ENCODE data around the gene ID2. TPM values are rescaled to one million over a fixed set of nuclear protein-coding genes. Genes with fewer than 3 reads are reported as not detected.

Gene ID2
- total RNA-seq, 1 experiment from 2014 or later = 112 TPM

DNA sequence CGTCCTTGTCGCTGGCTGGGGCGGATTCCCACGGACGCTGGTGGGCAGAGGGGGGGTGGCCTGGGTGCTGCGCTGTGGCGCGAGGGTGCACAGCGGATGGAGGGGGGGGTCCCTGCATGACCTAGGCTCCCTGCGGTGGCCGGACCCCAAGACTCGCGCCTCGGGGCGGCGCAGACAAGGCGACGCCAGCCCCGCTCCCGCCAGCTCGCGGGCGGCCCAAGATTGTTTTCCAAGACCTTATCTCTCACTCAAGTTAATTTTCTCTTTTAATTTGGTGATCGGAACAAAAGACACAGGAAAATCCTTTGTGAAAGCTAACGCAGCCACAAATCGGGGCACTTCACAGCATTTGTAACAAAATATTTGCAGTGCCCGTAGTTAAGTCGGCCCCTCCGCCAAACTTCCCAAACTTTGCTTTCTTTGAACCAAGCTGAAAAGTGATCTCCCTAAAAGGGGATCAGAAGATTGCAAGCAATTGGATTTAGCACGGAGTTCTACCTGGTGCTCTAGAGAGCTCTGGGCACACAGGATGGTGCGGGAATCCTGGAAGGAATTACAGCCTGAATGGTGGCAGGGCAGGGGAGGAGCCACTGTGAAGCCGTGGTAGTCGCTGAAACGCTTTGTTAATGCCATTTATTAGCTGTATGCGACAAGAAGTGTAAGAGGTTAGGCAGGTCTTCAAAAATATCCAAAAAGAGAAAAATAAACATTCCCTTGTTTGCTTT, 4.8 kb upstream of the ID2 start:
- ATAC-seq (no peak), DNase-seq (ENCODE audit: low read depth, low spot score) (no peak)
- ChIA-PET RAD21 (ENCODE audit: low non-redundant PET in 1 of 2, low total read pairs in 2 of 2, uncharacterized antibody in 2 of 2, unreplicated experiment in 2 of 2) (no interaction called here), CTCF (no interaction called here), POLR2A (no interaction called here)
- no peak overlapping the region for H2AFZ ChIP-seq (ENCODE audit: low read depth, low read length, poor library complexity, severe bottlenecking)
- H3K27me3 ChIP-seq (ENCODE audit: insufficient read depth, low read length) = no peaks in the 10 kb centered on the region
- BruUV-seq (replicated peaks) = no TSS peak
- H3K4me1 ChIP-seq (ENCODE audit: control insufficient read depth in 1 of 2, insufficient read depth in 2 of 2, low read length in 2 of 2) = peaks cover 17 to 40% of the 10 kb centered on the region in 2 experiments
- peak overlapping the region; percentile 87 for H3K4me2 ChIP-seq (ENCODE audit: low read length)
- no peaks in the 10 kb centered on the region for H3K36me3 ChIP-seq (ENCODE audit: control insufficient read depth in 1 of 2, insufficient read depth in 2 of 2, low read length in 2 of 2)
- H3K79me2 ChIP-seq (ENCODE audit: insufficient read depth, low read length) = peaks cover 2% of the 10 kb centered on the region
- H3K27ac ChIP-seq (ENCODE audit: low read depth, low read length) = peak overlapping the region; percentile 97
- peak overlapping the region; percentile 42 to 61 for H3K4me3 ChIP-seq (replicated peaks in 1 of 2; ENCODE audit: low read depth in 1 of 2, low read length in 2 of 2)
- no peaks in the 10 kb centered on the region for H4K20me1 ChIP-seq (ENCODE audit: insufficient read depth)
- intact Hi-C loops (cut with micrococcal nuclease) = no loop called here
- no peaks in the 10 kb centered on the region for H3K9me2 ChIP-seq (ENCODE audit: insufficient read depth)
- H3K9me3 ChIP-seq (ENCODE audit: control insufficient read depth in 1 of 2, insufficient read depth in 1 of 2, low read depth in 1 of 2, low read length in 2 of 2) = no peaks in the 10 kb centered on the region
- peak overlapping the region; percentile 75 for H3K9ac ChIP-seq (ENCODE audit: low read length)
- TF ChIP-seq, protein P1, sequence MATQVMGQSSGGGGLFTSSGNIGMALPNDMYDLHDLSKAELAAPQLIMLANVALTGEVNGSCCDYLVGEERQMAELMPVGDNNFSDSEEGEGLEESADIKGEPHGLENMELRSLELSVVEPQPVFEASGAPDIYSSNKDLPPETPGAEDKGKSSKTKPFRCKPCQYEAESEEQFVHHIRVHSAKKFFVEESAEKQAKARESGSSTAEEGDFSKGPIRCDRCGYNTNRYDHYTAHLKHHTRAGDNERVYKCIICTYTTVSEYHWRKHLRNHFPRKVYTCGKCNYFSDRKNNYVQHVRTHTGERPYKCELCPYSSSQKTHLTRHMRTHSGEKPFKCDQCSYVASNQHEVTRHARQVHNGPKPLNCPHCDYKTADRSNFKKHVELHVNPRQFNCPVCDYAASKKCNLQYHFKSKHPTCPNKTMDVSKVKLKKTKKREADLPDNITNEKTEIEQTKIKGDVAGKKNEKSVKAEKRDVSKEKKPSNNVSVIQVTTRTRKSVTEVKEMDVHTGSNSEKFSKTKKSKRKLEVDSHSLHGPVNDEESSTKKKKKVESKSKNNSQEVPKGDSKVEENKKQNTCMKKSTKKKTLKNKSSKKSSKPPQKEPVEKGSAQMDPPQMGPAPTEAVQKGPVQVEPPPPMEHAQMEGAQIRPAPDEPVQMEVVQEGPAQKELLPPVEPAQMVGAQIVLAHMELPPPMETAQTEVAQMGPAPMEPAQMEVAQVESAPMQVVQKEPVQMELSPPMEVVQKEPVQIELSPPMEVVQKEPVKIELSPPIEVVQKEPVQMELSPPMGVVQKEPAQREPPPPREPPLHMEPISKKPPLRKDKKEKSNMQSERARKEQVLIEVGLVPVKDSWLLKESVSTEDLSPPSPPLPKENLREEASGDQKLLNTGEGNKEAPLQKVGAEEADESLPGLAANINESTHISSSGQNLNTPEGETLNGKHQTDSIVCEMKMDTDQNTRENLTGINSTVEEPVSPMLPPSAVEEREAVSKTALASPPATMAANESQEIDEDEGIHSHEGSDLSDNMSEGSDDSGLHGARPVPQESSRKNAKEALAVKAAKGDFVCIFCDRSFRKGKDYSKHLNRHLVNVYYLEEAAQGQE (IDR thresholded peaks at IDR 0.05; ENCODE audit: low read depth) = no peak
- TF ChIP-seq, protein P2, sequence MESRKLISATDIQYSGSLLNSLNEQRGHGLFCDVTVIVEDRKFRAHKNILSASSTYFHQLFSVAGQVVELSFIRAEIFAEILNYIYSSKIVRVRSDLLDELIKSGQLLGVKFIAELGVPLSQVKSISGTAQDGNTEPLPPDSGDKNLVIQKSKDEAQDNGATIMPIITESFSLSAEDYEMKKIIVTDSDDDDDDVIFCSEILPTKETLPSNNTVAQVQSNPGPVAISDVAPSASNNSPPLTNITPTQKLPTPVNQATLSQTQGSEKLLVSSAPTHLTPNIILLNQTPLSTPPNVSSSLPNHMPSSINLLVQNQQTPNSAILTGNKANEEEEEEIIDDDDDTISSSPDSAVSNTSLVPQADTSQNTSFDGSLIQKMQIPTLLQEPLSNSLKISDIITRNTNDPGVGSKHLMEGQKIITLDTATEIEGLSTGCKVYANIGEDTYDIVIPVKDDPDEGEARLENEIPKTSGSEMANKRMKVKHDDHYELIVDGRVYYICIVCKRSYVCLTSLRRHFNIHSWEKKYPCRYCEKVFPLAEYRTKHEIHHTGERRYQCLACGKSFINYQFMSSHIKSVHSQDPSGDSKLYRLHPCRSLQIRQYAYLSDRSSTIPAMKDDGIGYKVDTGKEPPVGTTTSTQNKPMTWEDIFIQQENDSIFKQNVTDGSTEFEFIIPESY (IDR thresholded peaks at IDR 0.05; ENCODE audit: extremely low read depth, insufficient replicate concordance, low read length) = no peak
- TF ChIP-seq ELF1 (IDR thresholded peaks at IDR 0.05; ENCODE audit: borderline replicate concordance, low read depth) = no peak
- no peak for TF ChIP-seq SP1 (IDR thresholded peaks at IDR 0.05; ENCODE audit: low read depth)
- TF ChIP-seq ZNF274 (IDR thresholded peaks at IDR 0.05; ENCODE audit: low read depth, low read length) = no peak
- no peak for TF ChIP-seq TCF7L2 (IDR thresholded peaks at IDR 0.05; ENCODE audit: borderline replicate concordance, extremely low read depth, insufficient read depth, insufficient read length)
- TF ChIP-seq YY1 (IDR thresholded peaks at IDR 0.05; ENCODE audit: extremely low read depth, insufficient replicate concordance, low read depth, low read length) = no peak
- TF ChIP-seq CEBPB (IDR thresholded peaks at IDR 0.05; ENCODE audit: low read depth) = no peak
- no peak for TF ChIP-seq RAD21 (IDR thresholded peaks at IDR 0.05; ENCODE audit: low read depth)
- TF ChIP-seq, protein P3, sequence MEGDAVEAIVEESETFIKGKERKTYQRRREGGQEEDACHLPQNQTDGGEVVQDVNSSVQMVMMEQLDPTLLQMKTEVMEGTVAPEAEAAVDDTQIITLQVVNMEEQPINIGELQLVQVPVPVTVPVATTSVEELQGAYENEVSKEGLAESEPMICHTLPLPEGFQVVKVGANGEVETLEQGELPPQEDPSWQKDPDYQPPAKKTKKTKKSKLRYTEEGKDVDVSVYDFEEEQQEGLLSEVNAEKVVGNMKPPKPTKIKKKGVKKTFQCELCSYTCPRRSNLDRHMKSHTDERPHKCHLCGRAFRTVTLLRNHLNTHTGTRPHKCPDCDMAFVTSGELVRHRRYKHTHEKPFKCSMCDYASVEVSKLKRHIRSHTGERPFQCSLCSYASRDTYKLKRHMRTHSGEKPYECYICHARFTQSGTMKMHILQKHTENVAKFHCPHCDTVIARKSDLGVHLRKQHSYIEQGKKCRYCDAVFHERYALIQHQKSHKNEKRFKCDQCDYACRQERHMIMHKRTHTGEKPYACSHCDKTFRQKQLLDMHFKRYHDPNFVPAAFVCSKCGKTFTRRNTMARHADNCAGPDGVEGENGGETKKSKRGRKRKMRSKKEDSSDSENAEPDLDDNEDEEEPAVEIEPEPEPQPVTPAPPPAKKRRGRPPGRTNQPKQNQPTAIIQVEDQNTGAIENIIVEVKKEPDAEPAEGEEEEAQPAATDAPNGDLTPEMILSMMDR (IDR thresholded peaks at IDR 0.05 in 2 of 3, conservative IDR thresholded peaks at IDR 0.05 in 1 of 3; ENCODE audit: borderline replicate concordance in 1 of 3, insufficient read depth in 1 of 3, low read depth in 2 of 3, low read length in 2 of 3) = no peak
- no peak for TF ChIP-seq POLR2AphosphoS5 (IDR thresholded peaks at IDR 0.05; ENCODE audit: low read depth, low read length)
- no peak for TF ChIP-seq SIN3A (IDR thresholded peaks at IDR 0.05; ENCODE audit: low read depth)
- no peak for TF ChIP-seq EZH2phosphoT487 (IDR thresholded peaks at IDR 0.05; ENCODE audit: borderline replicate concordance)
- TF ChIP-seq EZH2 (IDR thresholded peaks at IDR 0.05) = no peak
- no peak for TF ChIP-seq POLR2A (IDR thresholded peaks at IDR 0.05; ENCODE audit: borderline replicate concordance, extremely low read depth, insufficient read depth, insufficient read length)
- no peak for TF ChIP-seq EGR1 (IDR thresholded peaks at IDR 0.05; ENCODE audit: low read depth)
- TF ChIP-seq CBX3 (IDR thresholded peaks at IDR 0.05; ENCODE audit: low read depth) = no peak
- TF ChIP-seq, protein P4, sequence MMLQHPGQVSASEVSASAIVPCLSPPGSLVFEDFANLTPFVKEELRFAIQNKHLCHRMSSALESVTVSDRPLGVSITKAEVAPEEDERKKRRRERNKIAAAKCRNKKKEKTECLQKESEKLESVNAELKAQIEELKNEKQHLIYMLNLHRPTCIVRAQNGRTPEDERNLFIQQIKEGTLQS (IDR thresholded peaks at IDR 0.05) = no peak
